Tibial artery (tissue), 4 donors: ENCODE results near the gene SACM1L.

Experiments
- DNase-seq, 2 donors: peaks; one replicate each; pipeline ENCODE4 v3.0.0-alpha.2; 2019
- H3K27ac ChIP-seq, 2 donors: fragments of 200-600 bp; sonication (generic) in 1 of 2; 1 replicate in 1 of 2; 2 replicates in 1 of 2; pipeline ENCODE4 v1.5.1; 2018 to 2019; ENCODE audit warnings: mild to moderate bottlenecking in 1 of 2
- H3K27me3 ChIP-seq, 2 donors: fragments of 200-600 bp; sonication (generic) in 1 of 2; one replicate each; pipeline versions ENCODE4 v1.5.1 to v1.6.0; 2016 to 2019
- H3K36me3 ChIP-seq, 3 donors: fragments of 200-600 bp; sonication (generic) in 2 of 3; one replicate each; pipeline ENCODE4 v1.5.1; 2016 to 2019; ENCODE audit warnings: mild to moderate bottlenecking in 2 of 3
- H3K4me1 ChIP-seq, 4 donors: fragments of 200-600 bp; sonication (generic) in 2 of 4; 1 replicate in 3 of 4; 2 replicates in 1 of 4; pipeline ENCODE4 v1.5.1; 2016 to 2019
- H3K4me3 ChIP-seq, 2 donors: fragments of 200-600 bp; sonication (generic) in 1 of 2; 1 replicate in 1 of 2; 2 replicates in 1 of 2; pipeline ENCODE4 v1.5.1; 2018 to 2019; ENCODE audit warnings: mild to moderate bottlenecking in 2 of 2
- H3K9me3 ChIP-seq, 3 donors: fragments of 200-600 bp; sonication (generic) in 1 of 3; one replicate each; pipeline ENCODE4 v1.5.1; 2016 to 2019
- intact Hi-C: fragments of 100-400 bp; cut with DNase I; formaldehyde crosslinking; loops from one replicate; pipeline ENCODE4 v1.15.0; 2023; ENCODE audit warnings: low total_unique reads
- TF ChIP-seq, protein P1 (sequence below), 2 experiments: fragments of 200-600 bp in 1 of 2; fragments of 450-650 bp in 1 of 2; IDR thresholded peaks; one replicate each; pipeline ENCODE4 v1.5.1; 2017 to 2019; ENCODE audit warnings: antibody characterized with exemption in 2 of 2, mild to moderate bottlenecking in 1 of 2, moderate library complexity in 1 of 2

Gene SACM1L

GRCh38 chr3:45654397-45654944 lies 34.7 kb upstream of the SACM1L start:
- TF ChIP-seq, protein P1, sequence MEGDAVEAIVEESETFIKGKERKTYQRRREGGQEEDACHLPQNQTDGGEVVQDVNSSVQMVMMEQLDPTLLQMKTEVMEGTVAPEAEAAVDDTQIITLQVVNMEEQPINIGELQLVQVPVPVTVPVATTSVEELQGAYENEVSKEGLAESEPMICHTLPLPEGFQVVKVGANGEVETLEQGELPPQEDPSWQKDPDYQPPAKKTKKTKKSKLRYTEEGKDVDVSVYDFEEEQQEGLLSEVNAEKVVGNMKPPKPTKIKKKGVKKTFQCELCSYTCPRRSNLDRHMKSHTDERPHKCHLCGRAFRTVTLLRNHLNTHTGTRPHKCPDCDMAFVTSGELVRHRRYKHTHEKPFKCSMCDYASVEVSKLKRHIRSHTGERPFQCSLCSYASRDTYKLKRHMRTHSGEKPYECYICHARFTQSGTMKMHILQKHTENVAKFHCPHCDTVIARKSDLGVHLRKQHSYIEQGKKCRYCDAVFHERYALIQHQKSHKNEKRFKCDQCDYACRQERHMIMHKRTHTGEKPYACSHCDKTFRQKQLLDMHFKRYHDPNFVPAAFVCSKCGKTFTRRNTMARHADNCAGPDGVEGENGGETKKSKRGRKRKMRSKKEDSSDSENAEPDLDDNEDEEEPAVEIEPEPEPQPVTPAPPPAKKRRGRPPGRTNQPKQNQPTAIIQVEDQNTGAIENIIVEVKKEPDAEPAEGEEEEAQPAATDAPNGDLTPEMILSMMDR (IDR thresholded peaks at IDR 0.05), result no peak
- Histone ChIP-seq H3K36me3 (no peaks in the 10 kb centered on the region), H3K27ac (peak overlapping the region; percentile 61 to 70), H3K9me3 (no peaks in the 10 kb centered on the region), H3K27me3 (no peaks in the 10 kb centered on the region), H3K4me3 (no peak overlapping the region), H3K4me1 (peaks cover 0 to 53% (median 25%) of the 10 kb centered on the region in 4 donors)
- DNase-seq, result peak in 1 of 2 donors; percentile 72
- intact Hi-C loops, result no loop called here

GRCh38 chr3:45655906-45656305 lies 33.3 kb upstream of the SACM1L start:
- no peak for DNase-seq
- Histone ChIP-seq H3K27me3 (no peaks in the 10 kb centered on the region), H3K36me3 (no peaks in the 10 kb centered on the region), H3K27ac (peak overlapping the region; percentile 61 to 70), H3K9me3 (no peaks in the 10 kb centered on the region), H3K4me1 (peaks cover 0 to 63% (median 25%) of the 10 kb centered on the region in 4 donors), H3K4me3 (no peak overlapping the region)
- TF ChIP-seq, protein P1 (IDR thresholded peaks at IDR 0.05), result no peak
- intact Hi-C loops, result loop anchor here (5.0 kb wide), 1 partner anchor 64 kb away; the partner anchor contains the start of gene LIMD1

DNA sequence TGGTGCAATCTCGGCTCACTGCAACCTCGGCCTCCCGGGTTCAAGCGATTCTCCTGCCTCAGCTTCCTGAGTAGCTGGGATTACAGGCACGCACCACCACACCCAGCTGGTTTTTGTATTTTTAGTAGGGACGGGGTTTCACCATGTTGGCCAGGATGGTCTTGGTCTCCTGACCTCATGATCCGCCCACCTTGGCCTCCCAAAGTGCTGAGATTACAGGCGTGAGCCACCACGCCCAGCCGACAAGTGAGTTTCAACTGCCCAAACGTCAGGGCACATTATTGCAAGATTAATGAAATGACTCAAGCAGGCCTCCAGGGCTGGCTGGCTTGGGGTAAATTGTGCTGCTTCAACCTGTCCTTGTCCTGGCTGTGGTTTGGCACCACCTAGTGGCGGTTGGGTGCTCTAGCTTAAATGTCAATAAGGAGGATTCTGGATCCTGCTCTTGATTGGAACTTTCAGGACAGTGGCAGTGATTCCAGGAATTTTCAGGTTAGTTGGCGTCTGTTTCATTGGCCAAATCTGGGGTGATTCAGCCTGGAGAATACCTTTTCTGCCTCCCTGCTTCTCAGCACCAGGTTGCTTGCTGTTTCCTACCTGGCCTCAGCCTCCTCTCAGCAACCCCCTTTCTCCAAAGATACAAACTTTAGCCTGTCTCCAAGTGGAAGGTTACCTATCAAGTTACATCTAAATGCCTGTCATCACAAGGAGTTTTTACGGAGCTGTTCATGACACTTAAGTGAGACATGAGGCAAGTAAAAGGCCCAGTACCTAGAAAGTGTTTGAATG lies 32.4 kb upstream of the SACM1L start:
- no peak overlapping the region for H3K4me3 ChIP-seq
- TF ChIP-seq, protein P1 (IDR thresholded peaks at IDR 0.05), result peak; percentile 97 to 98
- peak; percentile 94 to 95 for DNase-seq

DNA sequence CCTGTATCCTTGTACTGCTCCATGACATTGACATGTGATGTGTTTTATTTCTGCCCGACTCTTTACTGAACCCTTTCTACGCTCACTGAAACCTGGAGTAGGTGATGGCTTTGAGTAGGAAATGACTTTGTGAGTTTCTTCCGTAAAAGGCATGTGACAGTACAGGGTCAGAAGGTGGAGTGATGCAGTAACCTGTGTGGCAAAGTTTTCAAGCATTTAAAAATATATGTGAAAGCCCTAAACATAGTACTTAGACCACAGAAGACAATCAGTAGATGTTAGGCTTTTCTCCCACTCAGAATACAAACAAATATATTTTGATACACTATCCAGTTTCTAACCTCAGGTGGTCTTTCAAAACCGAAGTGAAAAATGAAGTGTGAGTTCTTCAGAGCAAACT lies 31.3 kb upstream of the SACM1L start:
- DNase-seq, result no peak
- Histone ChIP-seq H3K4me3 (no peak overlapping the region), H3K9me3 (no peaks in the 10 kb centered on the region), H3K36me3 (no peaks in the 10 kb centered on the region), H3K27ac (no peak overlapping the region), H3K4me1 (peaks cover 0 to 49% (median 22%) of the 10 kb centered on the region in 4 donors), H3K27me3 (no peaks in the 10 kb centered on the region)
- intact Hi-C loops, result loop anchor here (5.0 kb wide), 1 partner anchor 66 kb away; the partner anchor contains the start of gene LIMD1
- TF ChIP-seq, protein P1 (IDR thresholded peaks at IDR 0.05), result no peak

More for the DNA sequence above, 32.4 kb upstream of the SACM1L start:
- H3K4me1 ChIP-seq, result peaks cover 0 to 60% (median 25%) of the 10 kb centered on the region in 4 donors
- no peaks in the 10 kb centered on the region for H3K27me3 ChIP-seq
- H3K27ac ChIP-seq, result peak overlapping the region in 1 of 2 donors; percentile 70
- intact Hi-C loops, result loop anchor here (5.0 kb wide), 1 partner anchor 64 kb away; the partner anchor contains the start of gene LIMD1
- no peaks in the 10 kb centered on the region for H3K9me3 ChIP-seq
- H3K36me3 ChIP-seq, result no peaks in the 10 kb centered on the region

- no peak overlapping the region for H3K27ac ChIP-seq
These were observed 29.3 kb upstream of the SACM1L start for GRCh38 chr3:45659661-45660566.

More at GRCh38 chr3:45659661-45660566, 29.3 kb upstream of the SACM1L start:
- no peaks in the 10 kb centered on the region for H3K9me3 ChIP-seq
- H3K4me3 ChIP-seq, result no peak overlapping the region
- TF ChIP-seq, protein P1 (IDR thresholded peaks at IDR 0.05), result peak; percentile 85 to 87
- H3K27me3 ChIP-seq, result no peaks in the 10 kb centered on the region
- peak; percentile 69 to 84 for DNase-seq
- intact Hi-C loops, result loop anchor here (2.0 to 10.0 kb wide), 3 partner anchors 68 to 625 kb away; partner anchors contain the start of gene LIMD1
- H3K4me1 ChIP-seq, result peaks cover 0 to 38% (median 6%) of the 10 kb centered on the region in 4 donors
- no peaks in the 10 kb centered on the region for H3K36me3 ChIP-seq
